Neural progenitor cell (in vitro differentiated cells): ENCODE data around the gene KXD1. TPM values are rescaled to one million over a fixed set of nuclear protein-coding genes. Genes with fewer than 3 reads are reported as not detected.
A peak's percentile ranks its signal among the peaks of the same experiment; 100 is the strongest.
"Not testable (repeated sequence)": the region's sequence is repeated elsewhere in the genome, so short reads cannot be mapped to it uniquely, and the experiment has no call there.

Source experiments
- DNase-seq: peaks from one replicate; pipeline ENCODE4 v3.0.0-alpha.2; 2016; ENCODE audit warnings: low spot score
- H2AFZ ChIP-seq: fragments of 200-600 bp; sonication (generic); replicated peaks from 2 replicates; pipeline ENCODE4 v1.6.1; 2016; ENCODE audit warnings: antibody characterized with exemption
- H3F3A ChIP-seq: fragments of 200-600 bp; sonication (generic); 2 replicates; pipeline ENCODE4 v1.6.1; 2016; ENCODE audit warnings: antibody characterized with exemption, low read depth
- H3K27ac ChIP-seq: fragments of 200-600 bp; sonication (generic); 2 replicates; pipeline ENCODE4 v1.5.1; 2016; ENCODE audit warnings: mild to moderate bottlenecking
- H3K27me3 ChIP-seq: fragments of 200-600 bp; sonication (generic); 2 replicates; pipeline ENCODE4 v1.6.1; 2016; ENCODE audit warnings: mild to moderate bottlenecking, moderate library complexity
- H3K36me3 ChIP-seq: fragments of 200-600 bp; sonication (generic); 2 replicates; pipeline ENCODE4 v1.5.1; 2016
- H3K4me1 ChIP-seq: fragments of 200-600 bp; sonication (generic); 2 replicates; pipeline ENCODE4 v1.6.1; 2016; ENCODE audit warnings: mixed run types
- H3K4me2 ChIP-seq: fragments of 200-600 bp; sonication (generic); 2 replicates; pipeline ENCODE4 v1.6.1; 2016
- H3K4me3 ChIP-seq: fragments of 200-600 bp; sonication (generic); 2 replicates; pipeline ENCODE4 v1.5.1; 2016
- H3K79me2 ChIP-seq: fragments of 200-600 bp; sonication (generic); 2 replicates; pipeline ENCODE4 v1.6.1; 2016; ENCODE audit warnings: low read depth
- H3K9ac ChIP-seq: fragments of 200-600 bp; sonication (generic); 2 replicates; pipeline ENCODE4 v1.6.1; 2016
- H3K9me3 ChIP-seq: fragments of 200-600 bp; sonication (generic); 2 replicates; pipeline ENCODE4 v1.5.1; 2016; ENCODE audit warnings: low read depth
- H4K20me1 ChIP-seq: fragments of 200-600 bp; sonication (generic); 2 replicates; pipeline ENCODE4 v1.6.1; 2016; ENCODE audit warnings: low read depth
- H3K27ac Mint-ChIP-seq: 3 replicates; pipeline ENCODE4 v1.8.0; 2021; ENCODE audit warnings: mixed read lengths
- H3K27me3 Mint-ChIP-seq: 2 replicates; pipeline ENCODE4 v1.8.0; 2022; ENCODE audit warnings: low read depth, mild to moderate bottlenecking, inconsistent platforms, moderate library complexity, mixed read lengths; ENCODE audit not compliant: insufficient read depth
- H3K36me3 Mint-ChIP-seq: 3 replicates; pipeline ENCODE4 v1.8.0; 2021; ENCODE audit warnings: mixed read lengths
- H3K4me1 Mint-ChIP-seq: 3 replicates; pipeline ENCODE4 v1.8.0; 2021; ENCODE audit warnings: mixed read lengths
- H3K4me3 Mint-ChIP-seq: 3 replicates; pipeline ENCODE4 v1.8.0; 2021; ENCODE audit warnings: mild to moderate bottlenecking, moderate library complexity, mixed read lengths
- H3K9me3 Mint-ChIP-seq: 3 replicates; pipeline ENCODE4 v1.8.0; 2020; ENCODE audit warnings: mixed read lengths
- CTCF ChIP-seq: fragments of 200-600 bp; sonication (generic); IDR thresholded peaks from 2 replicates; pipeline ENCODE4 v1.5.1; 2017; ENCODE audit warnings: antibody characterized with exemption, mild to moderate bottlenecking
- EZH2 ChIP-seq: fragments of 200-600 bp; sonication (generic); IDR thresholded peaks from 2 replicates; pipeline ENCODE4 v1.6.1; 2017; ENCODE audit warnings: antibody characterized with exemption, mild to moderate bottlenecking, moderate library complexity
- EZH2phosphoT487 ChIP-seq: fragments of 200-600 bp; sonication (generic); IDR thresholded peaks from 2 replicates; pipeline ENCODE4 v1.6.1; 2017; ENCODE audit warnings: antibody characterized with exemption
- total RNA-seq: library from RNA; depleted of rRNA; stranded (reverse); fragments of >200 nt; gene quantifications from 2 replicates; pipeline ENCODE4 v1.2.3, GENCODE V29; 2015; ENCODE audit warnings: low replicate concordance

KXD1 gene
- total RNA-seq, 1 donor from 2014 or later, result 82.7 TPM

GRCh38 chr19:18521692-18522123, 36.0 kb upstream of the KXD1 start, which contains the start of gene ELL:
TSS of gene ELL (minus strand) at chr19:18522070. CDS start at chr19:18522055, 15 bp downstream.
- Mint-ChIP-seq H3K4me3 (peak within 1 kb of the TSS; percentile 98), H3K27ac (peak within 1 kb of the TSS; percentile 82), H3K27me3 (peaks cover 2% of the 10 kb centered on the region), H3K9me3 (no peaks in the 10 kb centered on the region), H3K4me1 (peaks cover 12% of the 10 kb centered on the region), H3K36me3 (no peaks in the 10 kb centered on the region)
- Histone ChIP-seq H3K27ac (no peak within 1 kb of the TSS), H3K4me1 (peaks cover 7% of the 10 kb centered on the region), H3F3A (peaks cover 19% of the 10 kb centered on the region), H3K4me3 (peak within 1 kb of the TSS; percentile 93), H3K9ac (peak within 1 kb of the TSS; percentile 80), H3K79me2 (peaks cover 43% of the 10 kb centered on the region), H3K4me2 (peak within 1 kb of the TSS; percentile 97), H3K9me3 (no peaks in the 10 kb centered on the region), H3K27me3 (peaks cover 3% of the 10 kb centered on the region), H3K36me3 (no peaks in the 10 kb centered on the region), H4K20me1 (peaks cover 40% of the 10 kb centered on the region), H2AFZ (peak within 1 kb of the TSS; percentile 74)
- no peak for TF ChIP-seq EZH2
- no peak for DNase-seq

GRCh38 chr19:18522124-18522861, 35.4 kb upstream of the KXD1 start:
- peak overlapping the region; percentile 93 for H3K4me3 ChIP-seq
- H4K20me1 ChIP-seq, result peaks cover 34% of the 10 kb centered on the region
- peaks cover 37% of the 10 kb centered on the region for H3K79me2 ChIP-seq
- H3K4me3 Mint-ChIP-seq, result peak overlapping the region; percentile 95
- no peaks in the 10 kb centered on the region for H3K36me3 Mint-ChIP-seq
- no peaks in the 10 kb centered on the region for H3K9me3 ChIP-seq
- H3K9me3 Mint-ChIP-seq, result no peaks in the 10 kb centered on the region
- H3K4me1 ChIP-seq, result peaks cover 7% of the 10 kb centered on the region
- peak overlapping the region; percentile 81 for H3K27ac Mint-ChIP-seq
- no peak for TF ChIP-seq EZH2phosphoT487
- TF ChIP-seq CTCF, result no peak
- no peak for TF ChIP-seq EZH2
- peak; percentile 100 for DNase-seq
- H3K27me3 ChIP-seq, result peaks cover 3% of the 10 kb centered on the region
- H3K36me3 ChIP-seq, result no peaks in the 10 kb centered on the region
- peaks cover 19% of the 10 kb centered on the region for H3F3A ChIP-seq
- no peak overlapping the region for H2AFZ ChIP-seq
- H3K9ac ChIP-seq, result no peak overlapping the region
- H3K27ac ChIP-seq, result no peak overlapping the region
- peaks cover 12% of the 10 kb centered on the region for H3K4me1 Mint-ChIP-seq
- no peaks in the 10 kb centered on the region for H3K27me3 Mint-ChIP-seq
- H3K4me2 ChIP-seq, result no peak overlapping the region

GRCh38 chr19:18522862-18523440, 34.7 kb upstream of the KXD1 start:
- not testable (repeated sequence) for H2AFZ ChIP-seq, H3K4me1 ChIP-seq, H3K9me3 ChIP-seq, H3K27ac ChIP-seq, H3K36me3 ChIP-seq, H3K36me3 Mint-ChIP-seq, H3K9ac ChIP-seq, H3K27me3 Mint-ChIP-seq, H3K9me3 Mint-ChIP-seq, H3K27me3 ChIP-seq, H3K4me2 ChIP-seq, H3K27ac Mint-ChIP-seq
- peaks cover 19% of the 10 kb centered on the region for H3F3A ChIP-seq
- peaks cover 28% of the 10 kb centered on the region for H4K20me1 ChIP-seq
- peak; percentile 28 for DNase-seq
- peaks cover 31% of the 10 kb centered on the region for H3K79me2 ChIP-seq
- peak overlapping the region; percentile 95 for H3K4me3 Mint-ChIP-seq
- H3K4me1 Mint-ChIP-seq, result peaks cover 12% of the 10 kb centered on the region
- peak overlapping the region; percentile 10 for H3K4me3 ChIP-seq

- Histone ChIP-seq H3K4me3 (no peak overlapping the region), H3K4me1 (peaks cover 7% of the 10 kb centered on the region), H3K9me3 (no peaks in the 10 kb centered on the region), H3K27ac (no peak overlapping the region), H3K9ac (no peak overlapping the region), H3K27me3 (peaks cover 3% of the 10 kb centered on the region), H3K4me2 (no peak overlapping the region), H3F3A (peaks cover 19% of the 10 kb centered on the region), H4K20me1 (peaks cover 23% of the 10 kb centered on the region), H3K79me2 (peaks cover 22% of the 10 kb centered on the region), H3K36me3 (no peaks in the 10 kb centered on the region), H2AFZ (no peak overlapping the region)
- H3K27ac Mint-ChIP-seq, result no peak overlapping the region
- peaks cover 12% of the 10 kb centered on the region for H3K4me1 Mint-ChIP-seq
- no peak overlapping the region for H3K4me3 Mint-ChIP-seq
- H3K9me3 Mint-ChIP-seq, result no peaks in the 10 kb centered on the region
- TF ChIP-seq EZH2phosphoT487, result no peak
- TF ChIP-seq EZH2, result no peak
- no peak for TF ChIP-seq CTCF
- DNase-seq, result no peak
- no peaks in the 10 kb centered on the region for H3K36me3 Mint-ChIP-seq
- H3K27me3 Mint-ChIP-seq, result no peaks in the 10 kb centered on the region
Measured at GRCh38 chr19:18523841-18524240, 33.8 kb upstream of the KXD1 start.
